ENCODE data around the gene COPG2. TPM values are rescaled to one million over a fixed set of nuclear protein-coding genes. Genes with fewer than 3 reads are reported as not detected.
"Not testable (repeated sequence)": the region's sequence is repeated elsewhere in the genome, so short reads cannot be mapped to it uniquely, and the experiment has no call there.

Gene COPG2
- total RNA-seq, 4 donors from 2014 or later = 22.4 to 25.7 (median 24.7) TPM

DNA sequence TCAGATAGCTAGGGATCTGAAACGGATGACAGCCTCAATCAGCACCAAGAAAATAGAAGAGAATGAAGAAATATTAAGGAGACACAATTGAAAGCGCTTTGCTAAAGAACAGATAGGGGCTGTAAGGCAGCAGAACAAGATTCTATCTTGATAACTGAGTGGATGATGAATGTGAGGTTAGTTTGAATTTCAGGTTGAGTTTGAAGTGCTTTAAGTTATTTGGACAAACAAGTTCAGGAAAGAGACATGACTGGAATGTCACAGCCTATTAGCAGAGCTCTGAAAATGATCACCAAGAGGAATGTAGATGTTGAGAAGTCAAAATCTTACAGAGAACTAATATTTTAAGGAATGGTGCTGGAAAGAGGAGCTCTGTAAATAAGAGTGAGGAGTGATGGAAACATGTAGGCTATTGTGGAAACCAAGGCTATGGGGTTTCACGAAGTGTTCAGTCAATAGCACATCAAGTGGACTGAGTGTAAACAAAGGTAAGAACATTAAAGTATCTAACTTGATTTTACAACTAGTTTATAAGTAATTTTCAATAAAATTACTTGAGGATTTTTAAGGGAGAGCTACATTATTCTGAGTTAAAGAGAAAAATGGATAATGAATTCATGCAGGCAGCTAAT, 115.0 kb downstream of the COPG2 start:
- Histone ChIP-seq H3K27ac (no peak overlapping the region), H3K9me3 (no peaks in the 10 kb centered on the region), H3K4me1 (no peaks in the 10 kb centered on the region), H3K36me3 (no peaks in the 10 kb centered on the region), H3K27me3 (no peaks in the 10 kb centered on the region), H3K4me3 (replicated peaks in 1 of 3) (no peak overlapping the region)
- intact Hi-C loops (cut with DNase I) = no loop called here
- 66 to 72% methylated on average over 3 of the region's 3 CpGs for WGBS, 2 donors
- TF ChIP-seq, protein P1, sequence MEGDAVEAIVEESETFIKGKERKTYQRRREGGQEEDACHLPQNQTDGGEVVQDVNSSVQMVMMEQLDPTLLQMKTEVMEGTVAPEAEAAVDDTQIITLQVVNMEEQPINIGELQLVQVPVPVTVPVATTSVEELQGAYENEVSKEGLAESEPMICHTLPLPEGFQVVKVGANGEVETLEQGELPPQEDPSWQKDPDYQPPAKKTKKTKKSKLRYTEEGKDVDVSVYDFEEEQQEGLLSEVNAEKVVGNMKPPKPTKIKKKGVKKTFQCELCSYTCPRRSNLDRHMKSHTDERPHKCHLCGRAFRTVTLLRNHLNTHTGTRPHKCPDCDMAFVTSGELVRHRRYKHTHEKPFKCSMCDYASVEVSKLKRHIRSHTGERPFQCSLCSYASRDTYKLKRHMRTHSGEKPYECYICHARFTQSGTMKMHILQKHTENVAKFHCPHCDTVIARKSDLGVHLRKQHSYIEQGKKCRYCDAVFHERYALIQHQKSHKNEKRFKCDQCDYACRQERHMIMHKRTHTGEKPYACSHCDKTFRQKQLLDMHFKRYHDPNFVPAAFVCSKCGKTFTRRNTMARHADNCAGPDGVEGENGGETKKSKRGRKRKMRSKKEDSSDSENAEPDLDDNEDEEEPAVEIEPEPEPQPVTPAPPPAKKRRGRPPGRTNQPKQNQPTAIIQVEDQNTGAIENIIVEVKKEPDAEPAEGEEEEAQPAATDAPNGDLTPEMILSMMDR (IDR thresholded peaks at IDR 0.05) = no peak
- TF ChIP-seq POLR2A (IDR thresholded peaks at IDR 0.05) = no peak
- no peak for DNase-seq

DNA sequence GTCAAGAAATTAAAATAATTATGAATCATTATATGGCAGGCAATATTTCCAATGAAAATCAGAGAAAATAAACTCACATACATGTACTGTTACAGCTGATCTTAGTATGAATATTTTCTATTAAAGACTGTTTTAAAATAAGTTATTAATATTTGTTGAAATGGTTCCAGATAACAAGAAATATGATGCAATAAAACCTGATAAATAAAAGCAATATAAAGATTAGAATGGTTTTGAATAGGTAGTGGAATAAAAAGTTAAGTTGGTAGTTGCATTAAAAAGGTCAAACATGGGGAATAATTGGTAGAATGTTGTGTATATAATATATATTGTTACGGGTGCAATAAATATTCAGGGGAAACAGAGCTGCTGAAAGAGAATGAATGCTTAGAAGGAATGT, 124.2 kb downstream of the COPG2 start:
- TF ChIP-seq, protein P1 (IDR thresholded peaks at IDR 0.05) = no peak
- no peak for TF ChIP-seq POLR2A (IDR thresholded peaks at IDR 0.05)
- DNase-seq = no peak
- H3K27ac ChIP-seq = no peak overlapping the region
- H3K9me3 ChIP-seq = no peaks in the 10 kb centered on the region
- WGBS, 2 donors = 97% methylated on average over 1 of the region's 1 CpG
- H3K27me3 ChIP-seq = no peaks in the 10 kb centered on the region
- no peaks in the 10 kb centered on the region for H3K36me3 ChIP-seq
- no peaks in the 10 kb centered on the region for H3K4me1 ChIP-seq
- intact Hi-C loops (cut with DNase I) = no loop called here
- no peak overlapping the region for H3K4me3 ChIP-seq (replicated peaks in 1 of 3)

DNA sequence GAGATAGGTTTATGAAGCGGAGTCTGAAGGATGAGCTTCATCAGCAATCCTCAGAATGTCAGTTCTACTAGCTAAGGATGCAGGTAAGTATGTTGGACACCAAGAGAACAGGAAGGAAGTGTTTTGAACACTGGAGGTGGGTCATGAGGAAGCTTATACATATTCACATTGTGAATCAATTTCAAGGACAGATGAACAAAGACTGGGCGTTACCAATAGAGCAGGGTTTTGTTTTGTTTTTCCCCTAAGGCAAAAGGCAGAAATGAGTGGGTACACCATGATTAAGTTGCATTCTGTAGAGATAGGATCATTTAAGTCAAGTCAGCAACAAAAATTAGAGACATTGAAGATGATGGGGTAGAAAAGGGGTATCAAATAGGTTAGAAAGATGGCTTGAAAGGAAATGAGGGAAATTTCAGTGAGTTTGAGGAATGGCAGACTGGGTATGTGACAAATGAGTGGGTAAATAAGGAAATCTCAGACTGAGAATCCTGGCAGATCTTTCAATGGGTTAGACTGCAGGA, 125.0 kb downstream of the COPG2 start:
- 95 to 100% methylated on average over 2 of the region's 2 CpGs for WGBS, 2 donors

GRCh38 chr7:130542297-130542696, 126.3 kb downstream of the COPG2 start:
- H3K9me3 ChIP-seq; H3K36me3 ChIP-seq; DNase-seq; intact Hi-C loops (cut with DNase I); H3K4me1 ChIP-seq; H3K27me3 ChIP-seq; H3K27ac ChIP-seq; H3K4me3 ChIP-seq (replicated peaks in 1 of 3): not testable (repeated sequence)
- WGBS, 2 donors = 83 to 85% methylated on average over 4 of the region's 4 CpGs

More for the DNA sequence above, 125.0 kb downstream of the COPG2 start:
- no peaks in the 10 kb centered on the region for H3K4me1 ChIP-seq
- no peaks in the 10 kb centered on the region for H3K27me3 ChIP-seq
- H3K9me3 ChIP-seq = no peaks in the 10 kb centered on the region
- H3K4me3 ChIP-seq (replicated peaks in 1 of 3) = no peak overlapping the region
- no peak for TF ChIP-seq POLR2A (IDR thresholded peaks at IDR 0.05)
- TF ChIP-seq, protein P1 (IDR thresholded peaks at IDR 0.05) = no peak
- H3K36me3 ChIP-seq = no peaks in the 10 kb centered on the region
- intact Hi-C loops (cut with DNase I) = no loop called here
- H3K27ac ChIP-seq = no peak overlapping the region
- DNase-seq = no peak

DNA sequence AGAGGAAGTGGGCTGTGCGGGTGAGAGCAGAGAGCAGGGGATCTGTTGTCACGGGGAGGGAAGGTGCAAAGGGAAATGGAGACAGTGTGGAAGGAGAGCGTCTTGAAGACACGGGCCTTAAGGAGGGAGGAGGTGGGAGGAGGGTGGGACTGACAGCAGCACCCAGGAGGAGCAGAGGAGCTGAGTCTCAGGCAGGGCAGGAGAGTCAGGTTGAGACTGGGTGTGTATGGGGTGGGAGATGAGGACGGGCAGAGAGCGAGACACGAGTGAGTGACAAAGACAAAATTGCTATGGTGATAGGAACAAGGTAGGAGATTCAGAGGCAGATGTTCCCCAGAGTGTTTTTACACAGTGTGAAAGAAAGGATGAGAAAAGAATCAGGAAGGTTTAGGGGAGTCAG, 127.3 kb downstream of the COPG2 start:
- H3K4me3 ChIP-seq (replicated peaks in 1 of 3); H3K4me1 ChIP-seq; H3K36me3 ChIP-seq; H3K27me3 ChIP-seq; H3K9me3 ChIP-seq; intact Hi-C loops (cut with DNase I); H3K27ac ChIP-seq; DNase-seq: not testable (repeated sequence)
- 91 to 93% methylated on average over 7 of the region's 7 CpGs for WGBS, 2 donors

GRCh38 chr7:130537894-130538293, 130.7 kb downstream of the COPG2 start:
- H3K27ac ChIP-seq; intact Hi-C loops (cut with DNase I); H3K9me3 ChIP-seq; H3K36me3 ChIP-seq; H3K4me3 ChIP-seq (replicated peaks in 1 of 3); DNase-seq; H3K27me3 ChIP-seq; H3K4me1 ChIP-seq: not testable (repeated sequence)
- WGBS, 2 donors = 89 to 90% methylated on average over 6 of the region's 6 CpGs

Data from thyroid gland (tissue), 4 donors.